Ishikawa (cell line): ENCODE results near the gene LAMP5.

Experiments
- CEBPB ChIP-seq: IDR thresholded peaks from 2 replicates; pipeline ENCODE4 v1.6.1; 2012
- CREB1 ChIP-seq: IDR thresholded peaks from 2 replicates; pipeline ENCODE4 v1.6.1; 2012; ENCODE audit warnings: low read depth
- EGR1 ChIP-seq: IDR thresholded peaks from 2 replicates; pipeline ENCODE4 v1.6.1; 2012
- EP300 ChIP-seq: IDR thresholded peaks from 2 replicates; pipeline ENCODE4 v1.6.1; 2012; ENCODE audit warnings: borderline replicate concordance
- FOXM1 ChIP-seq: IDR thresholded peaks from 2 replicates; pipeline ENCODE4 v1.6.1; 2012; ENCODE audit warnings: low read depth, borderline replicate concordance
- MAX ChIP-seq: IDR thresholded peaks from 2 replicates; pipeline ENCODE4 v1.6.1; 2012
- NFIC ChIP-seq: IDR thresholded peaks from 2 replicates; pipeline ENCODE4 v1.6.1; 2012
- RAD21 ChIP-seq: IDR thresholded peaks from 2 replicates; pipeline ENCODE4 v1.6.1; 2012; ENCODE audit warnings: low read depth
- REST ChIP-seq: IDR thresholded peaks from 2 replicates; pipeline ENCODE4 v1.6.1; 2012; ENCODE audit warnings: low read depth, mild to moderate bottlenecking
- TAF1 ChIP-seq: IDR thresholded peaks from 2 replicates; pipeline ENCODE4 v1.6.1; 2012; ENCODE audit warnings: low read depth, mild to moderate bottlenecking
- TCF12 ChIP-seq: IDR thresholded peaks from 2 replicates; pipeline ENCODE4 v1.6.1; 2012; ENCODE audit warnings: low read depth
- TEAD4 ChIP-seq: IDR thresholded peaks from 2 replicates; pipeline ENCODE4 v1.6.1; 2012
- USF1 ChIP-seq: IDR thresholded peaks from 2 replicates; pipeline ENCODE4 v1.6.1; 2012
- YY1 ChIP-seq: IDR thresholded peaks from 2 replicates; pipeline ENCODE4 v1.6.1; 2012; ENCODE audit warnings: low read depth
- ZBTB7A ChIP-seq: IDR thresholded peaks from 2 replicates; pipeline ENCODE4 v1.6.1; 2012; ENCODE audit warnings: low read depth

LAMP5 gene

GRCh38 chr20:9534025-9534424 is 19.6 kb downstream of the LAMP5 start:
- TF ChIP-seq NFIC = no peak
- TF ChIP-seq EP300 = no peak
- TF ChIP-seq USF1 = no peak
- no peak for TF ChIP-seq MAX
- no peak for TF ChIP-seq TAF1
- no peak for TF ChIP-seq YY1
- TF ChIP-seq CEBPB = no peak
- no peak for TF ChIP-seq CREB1
- TF ChIP-seq EGR1 = no peak
- TF ChIP-seq FOXM1 = no peak
- no peak for TF ChIP-seq REST
- no peak for TF ChIP-seq TCF12

GRCh38 chr20:9535449-9535848 is 21.1 kb downstream of the LAMP5 start:
- TF ChIP-seq EP300 (no peak), CREB1 (no peak), REST (no peak), YY1 (no peak), MAX (no peak), NFIC (no peak), RAD21 (no peak), ZBTB7A (no peak), CEBPB (no peak), EGR1 (no peak), FOXM1 (no peak), TAF1 (no peak), TCF12 (no peak), TEAD4 (no peak), USF1 (no peak)

GRCh38 chr20:9543214-9543613 is 28.8 kb downstream of the LAMP5 start:
- no peak for TF ChIP-seq NFIC
- TF ChIP-seq EP300 = no peak
- TF ChIP-seq USF1 = no peak
- TF ChIP-seq REST = no peak
- TF ChIP-seq EGR1 = no peak
- no peak for TF ChIP-seq RAD21
- TF ChIP-seq TEAD4 = no peak
- TF ChIP-seq CREB1 = no peak
- TF ChIP-seq ZBTB7A = no peak
- no peak for TF ChIP-seq MAX
- no peak for TF ChIP-seq TAF1
- no peak for TF ChIP-seq FOXM1

GRCh38 chr20:9550283-9550682 is 35.9 kb downstream of the LAMP5 start:
- no peak for TF ChIP-seq ZBTB7A
